22Rv1 (cell line): ENCODE data around the gene TMEM217.

ENCODE experiments used
- ZFX ChIP-seq: fragments of 450-650 bp; IDR thresholded peaks from 2 replicates; pipeline ENCODE4 v1.6.1; 2017; ENCODE audit warnings: antibody characterized with exemption, borderline replicate concordance
- TF ChIP-seq, protein P1 (sequence below): fragments of 450-650 bp; IDR thresholded peaks from 2 replicates; pipeline ENCODE4 v1.5.1; 2017; ENCODE audit warnings: mild to moderate bottlenecking

DNA sequence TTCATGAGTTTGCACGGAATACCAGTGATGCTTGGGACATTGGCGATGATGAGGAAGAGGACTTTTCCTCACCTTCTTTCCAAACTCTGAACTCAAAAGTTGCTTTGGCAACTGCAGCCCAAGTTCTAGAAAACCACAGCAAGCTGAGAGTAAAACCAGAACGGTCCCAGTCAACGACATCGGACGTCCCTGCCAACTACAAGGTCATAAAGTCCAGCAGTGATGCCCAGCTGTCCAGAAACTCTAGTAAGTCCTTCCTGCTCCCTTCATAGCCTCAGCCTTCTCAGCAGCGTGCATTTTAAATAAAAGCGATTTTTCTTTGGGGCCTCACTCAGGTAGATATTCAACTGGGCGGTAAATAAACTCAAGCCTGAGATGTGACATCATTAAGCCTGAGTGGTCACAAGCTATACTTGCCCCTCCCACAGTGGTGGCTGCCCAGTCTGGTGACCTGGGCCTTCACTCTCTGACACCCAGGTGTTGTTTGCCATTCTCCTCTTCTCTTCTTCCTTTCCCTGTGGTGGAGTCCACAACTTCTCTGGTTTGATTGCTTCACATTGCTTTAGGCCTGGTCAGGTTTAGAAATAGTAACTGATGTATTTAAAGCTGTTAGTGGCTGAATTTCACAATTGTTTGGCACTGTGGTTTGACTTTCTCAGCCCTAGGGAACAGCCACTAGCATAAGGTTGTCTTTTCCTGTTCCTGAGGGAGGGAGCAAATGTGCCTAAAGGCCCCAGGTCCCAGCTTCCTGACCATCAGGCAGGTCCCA is 21.6 kb upstream of the TMEM217 start:
- TF ChIP-seq, protein P1, sequence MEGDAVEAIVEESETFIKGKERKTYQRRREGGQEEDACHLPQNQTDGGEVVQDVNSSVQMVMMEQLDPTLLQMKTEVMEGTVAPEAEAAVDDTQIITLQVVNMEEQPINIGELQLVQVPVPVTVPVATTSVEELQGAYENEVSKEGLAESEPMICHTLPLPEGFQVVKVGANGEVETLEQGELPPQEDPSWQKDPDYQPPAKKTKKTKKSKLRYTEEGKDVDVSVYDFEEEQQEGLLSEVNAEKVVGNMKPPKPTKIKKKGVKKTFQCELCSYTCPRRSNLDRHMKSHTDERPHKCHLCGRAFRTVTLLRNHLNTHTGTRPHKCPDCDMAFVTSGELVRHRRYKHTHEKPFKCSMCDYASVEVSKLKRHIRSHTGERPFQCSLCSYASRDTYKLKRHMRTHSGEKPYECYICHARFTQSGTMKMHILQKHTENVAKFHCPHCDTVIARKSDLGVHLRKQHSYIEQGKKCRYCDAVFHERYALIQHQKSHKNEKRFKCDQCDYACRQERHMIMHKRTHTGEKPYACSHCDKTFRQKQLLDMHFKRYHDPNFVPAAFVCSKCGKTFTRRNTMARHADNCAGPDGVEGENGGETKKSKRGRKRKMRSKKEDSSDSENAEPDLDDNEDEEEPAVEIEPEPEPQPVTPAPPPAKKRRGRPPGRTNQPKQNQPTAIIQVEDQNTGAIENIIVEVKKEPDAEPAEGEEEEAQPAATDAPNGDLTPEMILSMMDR: no peak
- no peak for TF ChIP-seq ZFX
